ENCODE data around the gene TSSK2. TPM values are rescaled to one million over a fixed set of nuclear protein-coding genes. Genes with fewer than 3 reads are reported as not detected.

The TSSK2 gene
- polyA plus RNA-seq, 1 donor from 2014 or later, result not detected

GRCh38 chr22:19090586-19091127 is 40.5 kb upstream of the TSSK2 start:
- H3K9me2 ChIP-seq (ENCODE audit: insufficient read depth, low read length), result no peaks in the 10 kb centered on the region
- peaks cover 3% of the 10 kb centered on the region for H3K9me3 ChIP-seq (ENCODE audit: low read length)
- H3K4me3 ChIP-seq (ENCODE audit: low read length), result no peak overlapping the region
- H3K27me3 ChIP-seq (ENCODE audit: insufficient read depth, low read depth, low read length), result no peaks in the 10 kb centered on the region
- no peaks in the 10 kb centered on the region for H3F3A ChIP-seq (ENCODE audit: insufficient read depth, low read length, poor library complexity, severe bottlenecking)
- H3K4me2 ChIP-seq (ENCODE audit: low read length), result no peak overlapping the region
- no peaks in the 10 kb centered on the region for H4K20me1 ChIP-seq (ENCODE audit: insufficient read depth)
- H3K27ac ChIP-seq (ENCODE audit: low read length), result no peak overlapping the region
- no peak overlapping the region for H2AFZ ChIP-seq (ENCODE audit: low read depth, low read length)
- H3K79me2 ChIP-seq (replicated peaks; ENCODE audit: insufficient read depth, low read length), result peaks cover 5% of the 10 kb centered on the region
- TF ChIP-seq MXI1 (conservative IDR thresholded peaks at IDR 0.05; ENCODE audit: poor library complexity, severe bottlenecking), result no peak
- no peak for TF ChIP-seq SMC3 (conservative IDR thresholded peaks at IDR 0.05; ENCODE audit: poor library complexity)
- TF ChIP-seq CTCF (IDR thresholded peaks at IDR 0.05; ENCODE audit: poor library complexity, severe bottlenecking), result no peak
- TF ChIP-seq POLR2AphosphoS5 (IDR thresholded peaks at IDR 0.05), result no peak
- H3K9ac ChIP-seq (ENCODE audit: low read length), result no peak overlapping the region
- peaks cover 9% of the 10 kb centered on the region for H3K36me3 ChIP-seq (ENCODE audit: insufficient read depth, low read length)

GRCh38 chr22:19092725-19093124 is 38.4 kb upstream of the TSSK2 start:
- no peaks in the 10 kb centered on the region for H3F3A ChIP-seq (ENCODE audit: insufficient read depth, low read length, poor library complexity, severe bottlenecking)
- no peak overlapping the region for H3K4me2 ChIP-seq (ENCODE audit: low read length)
- H2AFZ ChIP-seq (ENCODE audit: low read depth, low read length), result no peak overlapping the region
- no peaks in the 10 kb centered on the region for H3K27me3 ChIP-seq (ENCODE audit: insufficient read depth, low read depth, low read length)
- H4K20me1 ChIP-seq (ENCODE audit: insufficient read depth), result no peaks in the 10 kb centered on the region
- peaks cover 3% of the 10 kb centered on the region for H3K9me3 ChIP-seq (ENCODE audit: low read length)
- H3K9ac ChIP-seq (ENCODE audit: low read length), result no peak overlapping the region
- peaks cover 5% of the 10 kb centered on the region for H3K79me2 ChIP-seq (replicated peaks; ENCODE audit: insufficient read depth, low read length)
- H3K9me2 ChIP-seq (ENCODE audit: insufficient read depth, low read length), result no peaks in the 10 kb centered on the region
- H3K4me3 ChIP-seq (ENCODE audit: low read length), result no peak overlapping the region
- H3K36me3 ChIP-seq (ENCODE audit: insufficient read depth, low read length), result peaks cover 9% of the 10 kb centered on the region
- TF ChIP-seq EP300 (conservative IDR thresholded peaks at IDR 0.05; ENCODE audit: poor library complexity, severe bottlenecking) (no peak), CTCF (IDR thresholded peaks at IDR 0.05; ENCODE audit: poor library complexity, severe bottlenecking) (no peak), MXI1 (conservative IDR thresholded peaks at IDR 0.05; ENCODE audit: poor library complexity, severe bottlenecking) (no peak), SMC3 (conservative IDR thresholded peaks at IDR 0.05; ENCODE audit: poor library complexity) (no peak), EZH2 (IDR thresholded peaks at IDR 0.05; ENCODE audit: borderline replicate concordance, insufficient read depth, low read length, poor library complexity, severe bottlenecking) (no peak), POLR2AphosphoS5 (IDR thresholded peaks at IDR 0.05) (no peak), RAD21 (conservative IDR thresholded peaks at IDR 0.05) (no peak), TAF1 (IDR thresholded peaks at IDR 0.05; ENCODE audit: low read depth) (no peak)
- TF ChIP-seq, protein P1, sequence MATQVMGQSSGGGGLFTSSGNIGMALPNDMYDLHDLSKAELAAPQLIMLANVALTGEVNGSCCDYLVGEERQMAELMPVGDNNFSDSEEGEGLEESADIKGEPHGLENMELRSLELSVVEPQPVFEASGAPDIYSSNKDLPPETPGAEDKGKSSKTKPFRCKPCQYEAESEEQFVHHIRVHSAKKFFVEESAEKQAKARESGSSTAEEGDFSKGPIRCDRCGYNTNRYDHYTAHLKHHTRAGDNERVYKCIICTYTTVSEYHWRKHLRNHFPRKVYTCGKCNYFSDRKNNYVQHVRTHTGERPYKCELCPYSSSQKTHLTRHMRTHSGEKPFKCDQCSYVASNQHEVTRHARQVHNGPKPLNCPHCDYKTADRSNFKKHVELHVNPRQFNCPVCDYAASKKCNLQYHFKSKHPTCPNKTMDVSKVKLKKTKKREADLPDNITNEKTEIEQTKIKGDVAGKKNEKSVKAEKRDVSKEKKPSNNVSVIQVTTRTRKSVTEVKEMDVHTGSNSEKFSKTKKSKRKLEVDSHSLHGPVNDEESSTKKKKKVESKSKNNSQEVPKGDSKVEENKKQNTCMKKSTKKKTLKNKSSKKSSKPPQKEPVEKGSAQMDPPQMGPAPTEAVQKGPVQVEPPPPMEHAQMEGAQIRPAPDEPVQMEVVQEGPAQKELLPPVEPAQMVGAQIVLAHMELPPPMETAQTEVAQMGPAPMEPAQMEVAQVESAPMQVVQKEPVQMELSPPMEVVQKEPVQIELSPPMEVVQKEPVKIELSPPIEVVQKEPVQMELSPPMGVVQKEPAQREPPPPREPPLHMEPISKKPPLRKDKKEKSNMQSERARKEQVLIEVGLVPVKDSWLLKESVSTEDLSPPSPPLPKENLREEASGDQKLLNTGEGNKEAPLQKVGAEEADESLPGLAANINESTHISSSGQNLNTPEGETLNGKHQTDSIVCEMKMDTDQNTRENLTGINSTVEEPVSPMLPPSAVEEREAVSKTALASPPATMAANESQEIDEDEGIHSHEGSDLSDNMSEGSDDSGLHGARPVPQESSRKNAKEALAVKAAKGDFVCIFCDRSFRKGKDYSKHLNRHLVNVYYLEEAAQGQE (IDR thresholded peaks at IDR 0.05; ENCODE audit: borderline replicate concordance), result no peak
- H3K27ac ChIP-seq (ENCODE audit: low read length), result no peak overlapping the region

All from neural cell (in vitro differentiated cells).